Esophagus muscularis mucosa (tissue), 4 donors: Measurements from ENCODE around the gene APLF.

ENCODE experiments used
- CTCF ChIP-seq, 3 experiments: fragments of 200-600 bp in 2 of 3; fragments of 450-650 bp in 1 of 3; sonication (generic) in 2 of 3; IDR thresholded peaks; one replicate each; pipeline ENCODE4 v1.5.1; 2017 to 2019; ENCODE audit warnings: antibody characterized with exemption in 3 of 3, mild to moderate bottlenecking in 2 of 3, moderate library complexity in 1 of 3
- EP300 ChIP-seq: sonication (generic); formaldehyde crosslinking; IDR thresholded peaks from one replicate; pipeline ENCODE4 v1.6.1; 2017; ENCODE audit warnings: antibody characterized with exemption
- POLR2A ChIP-seq: fragments of 450-650 bp; IDR thresholded peaks from one replicate; pipeline ENCODE4 v1.6.1; 2017; ENCODE audit warnings: antibody characterized with exemption, moderate library complexity, mild to moderate bottlenecking, low read depth

DNA sequence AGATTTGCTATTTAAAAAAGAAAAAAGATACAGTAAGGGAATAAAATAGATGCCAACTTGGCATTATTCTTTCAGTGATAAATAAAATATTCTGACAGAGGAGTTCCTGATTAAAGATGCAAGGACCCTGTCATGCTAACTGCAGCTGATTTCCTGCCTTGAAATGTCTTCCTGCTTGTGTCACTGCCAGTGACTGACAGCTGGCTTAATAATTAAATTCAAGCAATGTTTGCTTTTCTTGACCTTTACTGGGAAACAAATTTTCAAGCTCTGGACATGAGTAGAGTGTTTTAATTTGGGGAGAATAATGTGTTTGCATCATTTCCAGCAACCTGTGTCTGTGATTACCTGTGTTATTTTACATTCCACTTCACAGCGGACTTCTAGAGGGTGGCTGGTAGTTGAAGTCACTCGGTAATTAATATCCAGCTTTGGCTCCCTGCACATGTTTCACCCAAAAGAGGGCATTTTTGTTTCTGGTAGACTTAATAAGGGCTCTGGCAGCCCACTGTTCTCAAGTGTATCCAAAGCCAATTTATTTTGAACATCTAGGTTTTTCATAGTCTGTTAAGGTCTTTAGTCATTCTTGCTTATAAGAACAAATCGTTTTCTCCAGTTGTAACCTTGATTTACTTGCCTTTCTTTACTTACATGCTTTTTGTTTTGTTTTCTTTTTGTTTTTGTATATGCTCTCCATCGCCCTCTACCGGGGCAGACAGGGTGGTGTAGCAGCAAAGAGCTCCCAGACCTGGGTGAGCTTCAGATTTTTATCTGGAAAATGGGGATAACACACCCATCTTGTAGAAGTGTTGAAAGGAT lies 127.5 kb downstream of the APLF start:
- no peak for TF ChIP-seq POLR2A
- peak; percentile 40 to 67 (median 41) for TF ChIP-seq CTCF (IDR thresholded peaks at IDR 0.05)
- no peak for TF ChIP-seq EP300
